ENCODE results near the gene SENP7.

The SENP7 gene

GRCh38 chr3:101423984-101424888, 88.8 kb downstream of the SENP7 start:
- DNase-seq = no peak

GRCh38 chr3:101418851-101419250, 94.2 kb downstream of the SENP7 start:
- DNase-seq = no peak

- DNase-seq = no peak
These were observed 98.9 kb downstream of the SENP7 start for GRCh38 chr3:101414121-101414520.

- DNase-seq = no peak
These were observed 99.4 kb downstream of the SENP7 start for GRCh38 chr3:101413656-101414055.

GRCh38 chr3:101391413-101391950, 121.5 kb downstream of the SENP7 start:
- DNase-seq = no peak

- DNase-seq = no peak
These were observed 124.3 kb downstream of the SENP7 start for GRCh38 chr3:101388706-101389105.

GRCh38 chr3:101387351-101387750, 125.7 kb downstream of the SENP7 start:
- DNase-seq = no peak

GRCh38 chr3:101384426-101384825, 128.6 kb downstream of the SENP7 start:
- DNase-seq = no peak

- DNase-seq = no peak
These were observed 129.4 kb downstream of the SENP7 start for GRCh38 chr3:101383656-101384055.

- DNase-seq = no peak
These were observed 129.8 kb downstream of the SENP7 start for GRCh38 chr3:101383156-101383575.

GRCh38 chr3:101381809-101382208, 131.2 kb downstream of the SENP7 start:
- peak; percentile 26 for DNase-seq

- DNase-seq = no peak
These were observed 133.2 kb downstream of the SENP7 start for GRCh38 chr3:101379658-101380376.

GRCh38 chr3:101377796-101378195, 135.2 kb downstream of the SENP7 start:
- DNase-seq = no peak

GRCh38 chr3:101377209-101377608, 135.8 kb downstream of the SENP7 start:
- no peak for DNase-seq

- no peak for DNase-seq
These were observed 137.4 kb downstream of the SENP7 start for GRCh38 chr3:101375586-101375985.

- no peak for DNase-seq
These were observed 150.6 kb downstream of the SENP7 start for GRCh38 chr3:101362406-101362805.

- DNase-seq = no peak
These were observed 161.2 kb downstream of the SENP7 start for GRCh38 chr3:101351829-101352228.

GRCh38 chr3:101340591-101340990, 172.4 kb downstream of the SENP7 start:
- DNase-seq = no peak

GRCh38 chr3:101333883-101334282, 179.1 kb downstream of the SENP7 start:
- no peak for DNase-seq

GRCh38 chr3:101329016-101329673, 183.9 kb downstream of the SENP7 start:
- no peak for DNase-seq

GRCh38 chr3:101325393-101326134, 187.4 kb downstream of the SENP7 start:
- DNase-seq = no peak

- no peak for DNase-seq
These were observed 192.5 kb downstream of the SENP7 start, which contains the start of gene IMPG2 for GRCh38 chr3:101320475-101320874. IMPG2 (minus strand) TSS chr3:101320575; CDS start chr3:101320372, 203 bp downstream.
